ENCODE data around the gene ISL2.

GRCh38 chr15:76349301-76350070, 12.9 kb downstream of the ISL2 start:
- TF ChIP-seq POLR2A (IDR thresholded peaks at IDR 0.05) (no peak), CTCF (IDR thresholded peaks at IDR 0.05) (no peak)
